HG03460 (cell line): ENCODE data around the gene ECHS1.
A peak's percentile ranks its signal among the peaks of the same experiment; 100 is the strongest.

Experiments
- ATAC-seq: cut with Tn5 transposase; IDR thresholded peaks from one replicate; pipeline ENCODE4 v1.9.1; 2021; ENCODE audit not compliant: unreplicated experiment

Gene ECHS1

GRCh38 chr10:133361227-133361626, 11.9 kb downstream of the ECHS1 start:
- ATAC-seq, result no peak

- ATAC-seq, result no peak
Measured at GRCh38 chr10:133359972-133360610, 13.1 kb downstream of the ECHS1 start.

DNA sequence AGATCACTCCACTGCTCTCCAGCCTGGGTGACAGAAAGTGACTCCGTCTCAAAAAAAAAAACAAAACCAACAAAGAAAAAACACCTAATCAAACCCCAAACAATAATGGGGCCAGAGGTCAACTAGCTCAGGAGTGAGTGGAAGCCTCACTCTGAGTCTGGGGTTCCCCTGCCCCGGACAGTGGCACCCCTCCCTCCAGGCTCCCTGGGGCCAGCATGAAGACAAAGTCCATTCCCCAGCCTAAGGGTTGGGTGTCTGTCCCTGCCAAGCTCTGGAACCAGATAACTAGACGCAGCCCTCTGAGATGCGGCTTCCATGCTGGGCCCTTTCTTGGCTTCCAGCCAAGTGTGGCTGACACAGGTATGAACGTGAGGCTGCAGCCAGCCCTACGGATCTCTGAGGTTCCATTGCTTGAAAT, 13.6 kb downstream of the ECHS1 start:
- no peak for ATAC-seq

DNA sequence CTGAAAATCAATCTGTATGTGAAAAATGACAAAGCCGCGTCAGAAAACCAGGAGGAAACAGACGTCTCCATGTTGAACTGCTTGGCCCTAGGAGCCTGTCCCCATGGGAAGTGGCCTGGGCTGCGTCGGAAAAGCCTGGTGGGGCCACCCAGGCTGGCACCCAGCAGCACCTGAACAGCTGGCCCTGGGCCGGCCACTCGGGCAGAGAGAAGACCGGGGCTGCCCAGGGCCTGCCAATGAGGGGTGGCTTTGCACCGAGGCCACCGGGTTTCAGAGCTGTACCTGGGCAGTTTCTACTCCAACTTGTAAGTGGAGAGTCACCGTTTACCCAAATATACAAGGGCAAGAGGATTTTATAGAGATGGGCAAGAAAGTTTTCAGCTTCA, 14.2 kb downstream of the ECHS1 start:
- ATAC-seq, result no peak

DNA sequence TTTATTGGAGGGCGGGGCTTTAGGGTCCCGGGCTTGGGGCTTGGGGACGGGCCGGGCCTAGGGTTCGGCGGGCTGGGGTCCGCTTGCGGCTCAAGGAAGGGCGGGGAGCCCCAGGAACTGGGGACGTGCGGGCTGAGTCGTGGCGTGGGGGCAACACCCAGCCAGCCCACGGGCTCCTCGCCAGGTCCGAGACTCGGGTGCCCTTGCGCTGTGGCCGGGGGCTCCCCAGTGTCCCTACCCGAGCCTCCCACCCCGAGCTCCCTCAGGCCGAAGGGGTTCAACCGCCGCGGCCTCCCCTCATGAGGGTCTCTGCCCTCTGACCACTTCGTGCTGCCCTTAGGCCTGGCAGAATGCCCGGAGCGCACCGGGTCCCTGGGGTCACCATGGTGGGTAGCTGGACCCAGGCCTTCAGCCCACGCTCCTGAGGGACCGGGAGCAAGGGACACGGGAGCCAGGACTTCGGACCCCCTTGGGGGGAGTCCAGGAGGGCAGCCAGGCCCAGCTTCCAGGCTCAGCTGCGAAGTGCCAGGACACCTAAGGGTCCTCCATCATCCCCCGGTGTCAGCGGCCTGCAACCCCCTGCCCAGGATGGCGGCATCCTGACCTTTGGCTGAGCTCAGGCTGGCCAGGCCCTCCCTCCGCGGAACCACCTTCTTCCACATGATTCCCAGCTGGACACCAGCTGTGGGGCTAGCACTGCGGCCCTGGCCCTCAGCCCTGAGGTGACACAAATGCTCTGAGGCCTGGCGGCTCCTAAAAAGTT, 14.8 kb downstream of the ECHS1 start:
- no peak for ATAC-seq

- peak; percentile 72 for ATAC-seq
Measured at GRCh38 chr10:133357285-133358161, 15.6 kb downstream of the ECHS1 start, which contains the start of gene FUOM. Gene FUOM, minus strand, starts transcription at chr10:133358019. Its CDS starts 12 bp downstream, at chr10:133358007.

DNA sequence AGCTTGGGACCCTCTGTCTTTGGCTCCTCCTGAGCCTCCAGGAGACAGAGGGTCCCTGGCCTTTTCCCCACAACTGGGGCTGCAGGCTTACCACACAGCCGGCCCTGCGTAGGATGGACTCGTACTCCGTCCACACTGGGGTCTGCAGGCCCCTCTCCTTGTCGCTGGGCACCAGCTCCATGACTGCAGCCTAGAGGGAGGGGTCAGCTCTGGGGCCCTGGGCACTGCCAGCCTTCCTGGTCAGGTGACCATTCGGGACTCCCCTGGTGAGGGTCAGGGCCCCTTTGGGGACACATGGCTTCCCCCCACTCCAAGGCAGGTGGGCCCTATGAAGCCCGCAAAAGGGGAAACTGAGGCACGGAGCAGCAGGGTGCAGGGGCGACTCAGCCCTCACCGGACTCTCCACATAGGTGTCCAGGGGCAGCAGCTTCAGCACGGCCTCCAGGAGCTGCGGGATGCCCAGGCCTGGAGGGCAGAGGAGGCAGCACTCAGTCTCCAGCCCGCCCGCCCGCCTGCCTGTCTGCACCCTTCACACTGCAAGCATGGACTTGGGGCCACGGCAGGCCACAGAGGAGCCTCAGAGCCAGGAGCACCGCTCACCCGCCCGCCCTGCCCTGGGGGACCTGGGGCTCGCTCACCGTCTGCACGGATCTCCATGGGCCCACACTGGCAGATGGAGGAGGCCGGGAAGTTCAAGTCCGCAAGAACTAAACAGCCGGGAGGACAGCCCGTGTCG, 16.4 kb downstream of the ECHS1 start:
- ATAC-seq, result no peak

DNA sequence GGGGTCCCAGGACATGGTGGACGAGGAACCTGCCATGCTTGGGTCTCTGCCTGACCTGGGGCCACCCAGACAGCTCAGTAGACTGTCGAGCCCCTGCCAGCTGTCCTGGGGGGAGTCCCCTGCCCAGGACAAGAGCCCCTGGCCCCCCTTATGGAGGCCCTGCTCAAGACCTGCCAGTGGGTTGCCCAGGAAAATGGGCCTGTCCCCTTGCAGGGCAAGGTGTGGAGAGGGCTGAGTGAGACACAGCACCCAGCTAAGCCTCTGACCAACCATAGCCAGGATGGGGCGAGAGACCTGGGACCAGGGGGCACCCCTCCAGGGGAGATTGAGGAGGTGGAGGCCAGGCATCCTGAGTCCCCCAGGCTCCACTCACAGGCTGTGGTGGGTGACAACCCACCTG, 17.2 kb downstream of the ECHS1 start:
- ATAC-seq, result no peak

- ATAC-seq, result no peak
Measured at GRCh38 chr10:133355266-133355665, 17.9 kb downstream of the ECHS1 start.

DNA sequence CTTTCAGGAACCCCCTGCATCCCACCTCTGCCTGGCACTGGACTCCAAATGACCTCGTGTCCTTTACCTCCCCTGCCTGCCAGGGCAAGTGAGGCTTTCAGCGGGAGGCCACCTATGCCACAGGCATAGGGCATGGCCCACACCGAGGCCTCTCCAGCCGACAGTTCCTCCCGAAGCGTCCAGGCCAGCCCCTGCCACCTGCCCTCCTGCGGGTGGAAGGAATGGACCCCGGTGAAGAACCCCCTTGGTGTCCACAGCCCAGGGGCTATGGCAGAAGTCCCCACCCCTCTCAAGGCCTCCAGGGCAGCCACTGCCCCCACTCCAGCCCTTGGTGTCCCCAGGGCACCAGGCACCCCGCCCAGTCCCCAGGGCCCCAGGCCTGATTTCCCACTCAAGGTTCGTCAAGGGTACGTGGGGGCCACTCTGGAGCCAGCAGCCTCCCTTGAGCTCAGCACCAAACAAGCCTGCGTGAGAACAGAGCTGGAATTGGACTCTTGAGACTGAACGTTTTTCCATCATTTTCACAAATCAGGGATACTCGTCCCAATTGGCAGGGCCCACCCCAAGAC, 18.4 kb downstream of the ECHS1 start:
- ATAC-seq, result no peak

- ATAC-seq, result no peak
Measured at GRCh38 chr10:133353988-133354605, 19.1 kb downstream of the ECHS1 start.

DNA sequence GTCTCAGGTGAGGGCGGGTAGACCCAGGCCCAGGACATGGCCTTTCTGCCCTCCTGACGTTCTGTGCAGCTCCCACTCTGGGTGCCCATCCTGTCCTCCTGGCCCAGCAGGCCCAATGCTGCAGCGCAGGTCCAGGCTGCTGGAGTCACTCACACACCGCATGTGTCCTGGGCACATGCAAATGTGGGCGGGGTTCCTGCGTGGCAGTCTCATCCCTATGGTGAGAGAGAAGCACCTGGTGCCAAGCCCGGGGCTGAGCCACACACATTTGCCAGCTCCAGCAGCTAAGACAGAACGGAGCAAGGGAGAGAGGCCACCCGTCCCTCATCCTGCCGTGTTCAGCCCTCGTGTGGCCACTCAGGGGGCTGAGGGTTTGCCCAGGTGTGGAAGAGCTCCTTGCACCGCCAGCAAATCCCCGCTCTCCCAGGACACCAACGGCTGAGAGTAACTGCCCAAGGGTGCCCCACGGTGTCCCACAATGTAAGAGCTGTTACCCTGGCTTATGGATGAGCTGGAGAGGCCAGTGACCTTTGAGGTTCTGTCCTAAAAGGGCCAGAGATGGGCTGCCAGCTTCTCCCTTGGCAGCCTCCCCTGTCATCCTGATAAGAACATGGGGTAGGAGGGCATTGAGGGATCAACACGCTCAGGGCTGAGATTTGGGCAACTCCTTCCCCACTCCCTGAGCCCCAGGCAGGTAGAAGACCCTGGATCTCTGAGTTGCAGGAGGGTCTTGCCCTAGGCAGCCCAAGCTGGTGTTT, 19.8 kb downstream of the ECHS1 start:
- no peak for ATAC-seq

- ATAC-seq, result no peak
Measured at GRCh38 chr10:133351408-133352318, 21.5 kb downstream of the ECHS1 start.

DNA sequence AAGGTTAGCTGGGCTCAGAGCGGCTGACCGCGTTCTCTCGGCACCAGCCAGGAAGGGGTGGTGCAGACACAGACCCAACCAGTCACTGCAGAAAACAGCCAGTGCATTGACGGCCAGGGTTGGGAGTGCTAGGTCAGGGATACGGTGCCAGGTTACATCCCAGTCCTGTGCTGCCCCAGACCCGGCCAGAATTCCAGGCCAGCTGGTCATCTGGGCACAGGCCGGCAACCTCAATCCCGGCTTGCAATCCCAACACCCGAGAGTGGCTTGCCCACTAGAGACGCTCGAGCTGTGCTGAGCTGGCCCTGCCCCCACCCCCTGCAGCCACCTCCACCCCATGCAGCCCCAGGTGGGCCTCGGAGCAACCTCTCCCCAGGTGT, 22.2 kb downstream of the ECHS1 start:
- ATAC-seq, result no peak

GRCh38 chr10:133350283-133350949, 22.7 kb downstream of the ECHS1 start:
- no peak for ATAC-seq

GRCh38 chr10:133349577-133350011, 23.6 kb downstream of the ECHS1 start:
- ATAC-seq, result no peak

GRCh38 chr10:133349160-133349568, 24.0 kb downstream of the ECHS1 start:
- no peak for ATAC-seq
